K562 (cell line): ENCODE measurements around the gene BAHD1. TPM values are rescaled to one million over a fixed set of nuclear protein-coding genes. Genes with fewer than 3 reads are reported as not detected.

Source experiments
- BRF1 ChIP-seq: IDR thresholded peaks from 3 replicates; pipeline ENCODE4 v1.6.1; 2011; ENCODE audit warnings: borderline replicate concordance, mild to moderate bottlenecking; ENCODE audit not compliant: insufficient read length; ENCODE audit errors: extremely low read depth
- CBFA2T2 ChIP-seq: fragments of 450-650 bp; conservative IDR thresholded peaks from 2 replicates; pipeline ENCODE4 v1.6.1; 2017; ENCODE audit warnings: mild to moderate bottlenecking
- CBX1 ChIP-seq: sonication (generic); IDR thresholded peaks from 2 replicates; pipeline ENCODE4 v1.6.1; 2016; ENCODE audit warnings: antibody characterized with exemption, low read depth, mild to moderate bottlenecking
- CCAR2 ChIP-seq: fragments of 200-400 bp; formaldehyde crosslinking; IDR thresholded peaks from 2 replicates; pipeline ENCODE4 v1.6.1; 2017; ENCODE audit warnings: mild to moderate bottlenecking, low read depth, low read length
- ETS1 ChIP-seq: conservative IDR thresholded peaks from 2 replicates; pipeline ENCODE4 v1.6.1; 2011; ENCODE audit warnings: low read depth, mild to moderate bottlenecking, low read length; ENCODE audit not compliant: control insufficient read depth
- EWSR1 ChIP-seq: fragments of 450-650 bp; IDR thresholded peaks from 2 replicates; pipeline ENCODE4 v1.6.1; 2018; ENCODE audit warnings: borderline replicate concordance, mild to moderate bottlenecking, low read depth, moderate library complexity; ENCODE audit not compliant: partially characterized antibody
- GATAD2B ChIP-seq: fragments of 450-650 bp; IDR thresholded peaks from 2 replicates; pipeline ENCODE4 v1.6.1; 2017; ENCODE audit warnings: mild to moderate bottlenecking, borderline replicate concordance
- HDGF ChIP-seq: fragments of 450-650 bp; IDR thresholded peaks from 2 replicates; pipeline ENCODE4 v1.6.1; 2016
- HMGN3 ChIP-seq: IDR thresholded peaks from 2 replicates; pipeline ENCODE4 v1.6.1; 2011; ENCODE audit warnings: borderline replicate concordance, low read depth, mild to moderate bottlenecking, mixed read lengths, low read length; ENCODE audit not compliant: insufficient read length; ENCODE audit errors: extremely low read depth
- KDM1A ChIP-seq, 2 experiments: fragments of 450-650 bp; IDR thresholded peaks; 2 replicates each; pipeline ENCODE4 v1.6.1; 2016; ENCODE audit warnings: mild to moderate bottlenecking in 2 of 2
- MAFF ChIP-seq: IDR thresholded peaks from 2 replicates; pipeline ENCODE4 v1.6.1; 2012; ENCODE audit warnings: low read length, improper control_type of control experiment
- MAFK ChIP-seq: IDR thresholded peaks from 2 replicates; pipeline ENCODE4 v1.6.1; 2011; ENCODE audit warnings: low read length, improper control_type of control experiment
- NFE2 ChIP-seq: IDR thresholded peaks from 2 replicates; pipeline ENCODE4 v1.6.1; 2014; ENCODE audit warnings: antibody characterized with exemption, low read depth
- RBFOX2 ChIP-seq: fragments of 200-400 bp; formaldehyde crosslinking; IDR thresholded peaks from 2 replicates; pipeline ENCODE4 v1.6.1; 2017; ENCODE audit warnings: low read depth, mild to moderate bottlenecking, low read length, moderate library complexity
- RBM17 ChIP-seq: fragments of 200-400 bp; formaldehyde crosslinking; IDR thresholded peaks from 2 replicates; pipeline ENCODE4 v1.6.1; 2017; ENCODE audit warnings: low read depth, mild to moderate bottlenecking, low read length, borderline replicate concordance
- SMAD2 ChIP-seq: fragments of 150-350 bp; IDR thresholded peaks from 2 replicates; pipeline ENCODE4 v1.6.1; 2014; ENCODE audit warnings: low read depth, mild to moderate bottlenecking, low read length
- SNRNP70 ChIP-seq: fragments of 200-400 bp; formaldehyde crosslinking; optimal IDR thresholded peaks from 2 replicates; pipeline ENCODE3; 2017; ENCODE audit warnings: low read depth, low read length
- XRCC4 ChIP-seq: IDR thresholded peaks from one replicate; pipeline ENCODE4 v1.6.1; 2011; ENCODE audit not compliant: insufficient read depth, insufficient read length; ENCODE audit errors: extremely low read depth
- ZNF12 ChIP-seq: sonication (generic); formaldehyde crosslinking; IDR thresholded peaks from 2 replicates; pipeline ENCODE4 v1.4.0; 2020; ENCODE audit warnings: mild to moderate bottlenecking, missing genetic modification reagents
- ZNF551 ChIP-seq: fragments of 250-450 bp; sonication (Bioruptor Pico); IDR thresholded peaks from 2 replicates; pipeline ENCODE4 v1.5.0; 2021; ENCODE audit warnings: mild to moderate bottlenecking, moderate library complexity
- polyA plus RNA-seq, 8 experiments: library from polyadenylated mRNA; depleted of rRNA in 4 of 8; stranded (reverse) in 5 of 8; unstranded in 3 of 8; fragments of >200 nt; fragmentation: Nextera tagmentation in 2 of 8; fragmentation: Illumina TruSeq in 1 of 8; extraction: Ambion mirVana in 2 of 8; extraction: Trizol in 1 of 8; gene quantifications; 2 replicates each; pipeline versions ENCODE4 v1.2.1 to v1.2.3, GENCODE V29; 2011 to 2014; ENCODE audit warnings: inconsistent platforms in 1 of 8, missing spikeins in 1 of 8
- total RNA-seq, 7 experiments: library from RNA; depleted of rRNA in 6 of 7; stranded (reverse); fragments of >200 nt in 6 of 7; fragmentation: Illumina TruSeq in 2 of 7; extraction: Trizol in 2 of 7; gene quantifications; 2 replicates each; pipeline versions ENCODE4 v1.2.1 to v1.2.3, GENCODE V29; 2011 to 2021; ENCODE audit warnings: low replicate concordance in 1 of 7
- TF ChIP-seq, protein P1 (sequence below): sonication (generic); formaldehyde crosslinking; IDR thresholded peaks from 2 replicates; pipeline ENCODE4 v1.5.0; 2020; ENCODE audit warnings: missing genetic modification reagents
- TF ChIP-seq, protein P2 (sequence below): fragments of 250-450 bp; sonication (Bioruptor Pico); IDR thresholded peaks from 2 replicates; pipeline ENCODE4 v1.8.0; 2021; ENCODE audit warnings: mild to moderate bottlenecking, moderate library complexity
- TF ChIP-seq, protein P3 (sequence below): fragments of 450-650 bp; IDR thresholded peaks from 2 replicates; pipeline ENCODE4 v1.6.1; 2016; ENCODE audit warnings: low read depth, mild to moderate bottlenecking, moderate library complexity

The BAHD1 gene
- total and polyA plus RNA-seq, 9 of the 15 experiments (the other 6 are each of a cell fraction or from before 2014, with no cell fraction given) = 0.55 to 38.5 (median 11.5) TPM

DNA sequence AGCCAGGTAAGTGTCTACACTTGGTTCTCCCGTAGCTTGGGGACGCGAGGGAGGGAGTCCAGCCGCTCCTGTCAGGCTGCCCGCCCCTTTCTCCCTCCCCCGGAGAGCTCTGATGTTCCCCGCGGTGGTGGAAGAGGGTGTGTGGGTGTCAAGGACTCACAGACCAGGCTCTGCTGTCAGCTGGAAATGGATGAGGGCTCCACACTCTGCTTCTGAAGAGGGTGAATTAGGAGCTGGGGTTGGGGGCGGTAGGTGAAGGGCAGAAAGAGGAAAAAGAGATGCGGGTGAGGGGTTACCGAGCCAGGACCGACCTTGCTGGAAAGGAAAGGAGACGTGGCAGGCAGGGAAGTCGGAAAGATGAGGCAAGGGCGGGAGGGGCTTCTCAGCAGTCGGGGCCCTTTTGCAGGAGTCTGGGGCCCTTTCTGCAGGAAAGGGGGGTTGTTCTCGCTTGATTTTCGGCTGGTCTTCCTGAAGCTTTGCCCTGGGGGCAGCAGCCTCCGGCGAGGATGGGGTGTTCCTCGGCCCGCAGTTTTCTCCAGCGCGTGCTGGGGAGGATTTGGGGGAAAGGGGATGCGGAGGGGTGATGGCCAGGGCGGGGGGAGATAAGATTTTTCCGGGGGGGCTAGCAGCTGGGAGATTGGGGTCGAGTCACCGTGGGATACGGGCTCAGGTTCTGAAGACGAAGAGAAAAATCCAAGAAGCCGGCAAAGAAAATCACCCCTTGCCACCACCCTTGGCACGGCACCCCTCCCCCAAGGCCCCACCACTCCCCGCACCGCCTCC, 602 bp upstream of the BAHD1 start (continued):
- TF ChIP-seq BRF1 (no peak), EWSR1 (no peak), CBFA2T2 (no peak), ZNF12 (CRISPR knock-in tag) (no peak), GATAD2B (no peak), SNRNP70 (no peak), SMAD2 (no peak), CBX1 (no peak), MAFK (no peak), ETS1 (0 out of 2 replicates have a peak, but pooled peaks have one; percentile 51), HDGF (0 out of 2 replicates have a peak, but pooled peaks have one; percentile 6), NFE2 (no peak), RBFOX2 (no peak; the same call in 1 of the 2 replicates), MAFF (no peak), HMGN3 (no peak), XRCC4 (no peak), KDM1A (IDR thresholded peaks at IDR 0.05) (peak in 1 of 2 experiments; percentile 23; a peak in 1 of 4 replicates), ZNF551 (no peak), RBM17 (no peak), CCAR2 (no peak)
- TF ChIP-seq, protein P1, sequence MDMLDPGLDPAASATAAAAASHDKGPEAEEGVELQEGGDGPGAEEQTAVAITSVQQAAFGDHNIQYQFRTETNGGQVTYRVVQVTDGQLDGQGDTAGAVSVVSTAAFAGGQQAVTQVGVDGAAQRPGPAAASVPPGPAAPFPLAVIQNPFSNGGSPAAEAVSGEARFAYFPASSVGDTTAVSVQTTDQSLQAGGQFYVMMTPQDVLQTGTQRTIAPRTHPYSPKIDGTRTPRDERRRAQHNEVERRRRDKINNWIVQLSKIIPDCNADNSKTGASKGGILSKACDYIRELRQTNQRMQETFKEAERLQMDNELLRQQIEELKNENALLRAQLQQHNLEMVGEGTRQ (CRISPR knock-in tag) = no peak
- TF ChIP-seq, protein P2, sequence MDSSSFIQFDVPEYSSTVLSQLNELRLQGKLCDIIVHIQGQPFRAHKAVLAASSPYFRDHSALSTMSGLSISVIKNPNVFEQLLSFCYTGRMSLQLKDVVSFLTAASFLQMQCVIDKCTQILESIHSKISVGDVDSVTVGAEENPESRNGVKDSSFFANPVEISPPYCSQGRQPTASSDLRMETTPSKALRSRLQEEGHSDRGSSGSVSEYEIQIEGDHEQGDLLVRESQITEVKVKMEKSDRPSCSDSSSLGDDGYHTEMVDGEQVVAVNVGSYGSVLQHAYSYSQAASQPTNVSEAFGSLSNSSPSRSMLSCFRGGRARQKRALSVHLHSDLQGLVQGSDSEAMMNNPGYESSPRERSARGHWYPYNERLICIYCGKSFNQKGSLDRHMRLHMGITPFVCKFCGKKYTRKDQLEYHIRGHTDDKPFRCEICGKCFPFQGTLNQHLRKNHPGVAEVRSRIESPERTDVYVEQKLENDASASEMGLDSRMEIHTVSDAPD (CRISPR knock-in tag) = no peak
- TF ChIP-seq, protein P3, sequence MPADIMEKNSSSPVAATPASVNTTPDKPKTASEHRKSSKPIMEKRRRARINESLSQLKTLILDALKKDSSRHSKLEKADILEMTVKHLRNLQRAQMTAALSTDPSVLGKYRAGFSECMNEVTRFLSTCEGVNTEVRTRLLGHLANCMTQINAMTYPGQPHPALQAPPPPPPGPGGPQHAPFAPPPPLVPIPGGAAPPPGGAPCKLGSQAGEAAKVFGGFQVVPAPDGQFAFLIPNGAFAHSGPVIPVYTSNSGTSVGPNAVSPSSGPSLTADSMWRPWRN = no peak
